H54 (cell line): ENCODE data around the gene SLC6A8.
"Not testable (repeated sequence)": the region's sequence is repeated elsewhere in the genome, so short reads cannot be mapped to it uniquely, and the experiment has no call there.

Experiments
- DNase-seq: peaks from one replicate; pipeline ENCODE4 v3.0.0; 2011; ENCODE audit warnings: low spot score, mixed read lengths; ENCODE audit not compliant: insufficient read length
- FAIRE-seq: peaks from 3 replicates; lab custom pipeline; 2011; peaks lifted over from hg19 to GRCh38; lab: Jason Lieb, UNC
- POLR2A ChIP-seq: IDR thresholded peaks from 2 replicates; pipeline ENCODE4 v1.6.1; 2011; ENCODE audit warnings: low read depth, mild to moderate bottlenecking, low read length

The SLC6A8 gene

DNA sequence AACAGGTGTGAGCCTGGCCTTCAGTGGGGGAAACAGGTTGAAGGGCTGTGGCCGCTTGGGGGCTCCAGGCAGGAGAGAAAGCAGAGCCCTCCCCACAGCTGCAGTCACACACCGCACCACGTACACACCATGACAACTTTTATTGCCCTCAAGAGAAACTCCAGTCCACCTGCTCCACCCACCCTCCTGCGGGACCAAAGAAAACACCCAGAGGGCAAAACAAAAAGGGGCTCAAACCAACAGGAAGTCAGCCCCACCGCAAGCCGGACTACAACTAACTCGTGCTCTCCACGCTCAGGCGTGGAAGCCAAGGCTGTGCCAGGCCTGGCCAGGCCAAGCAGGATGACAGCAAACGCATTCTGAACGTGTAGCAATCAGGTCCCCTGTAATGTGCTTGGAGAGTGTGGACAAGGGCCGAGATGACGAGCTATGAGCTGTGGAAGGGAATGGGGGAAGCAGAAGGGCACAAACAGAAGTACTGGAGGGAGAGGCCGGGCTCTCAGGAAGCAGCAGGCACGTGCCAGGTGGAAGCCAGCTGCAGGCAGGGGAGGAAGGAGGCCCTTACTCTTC lies 12.7 kb downstream of the SLC6A8 start:
- FAIRE-seq = no peak
- DNase-seq = no peak
- no peak for TF ChIP-seq POLR2A

- TF ChIP-seq POLR2A = no peak
- no peak for FAIRE-seq
- no peak for DNase-seq
These were observed 13.2 kb downstream of the SLC6A8 start for GRCh38 chrX:153700967-153701366.

- DNase-seq = no peak
- TF ChIP-seq POLR2A = no peak
- no peak for FAIRE-seq
These were observed 14.0 kb downstream of the SLC6A8 start for GRCh38 chrX:153701706-153702105.

- DNase-seq (no peak), FAIRE-seq (no peak)
- TF ChIP-seq POLR2A = no peak
These were observed 14.8 kb downstream of the SLC6A8 start for GRCh38 chrX:153702336-153703035.

DNA sequence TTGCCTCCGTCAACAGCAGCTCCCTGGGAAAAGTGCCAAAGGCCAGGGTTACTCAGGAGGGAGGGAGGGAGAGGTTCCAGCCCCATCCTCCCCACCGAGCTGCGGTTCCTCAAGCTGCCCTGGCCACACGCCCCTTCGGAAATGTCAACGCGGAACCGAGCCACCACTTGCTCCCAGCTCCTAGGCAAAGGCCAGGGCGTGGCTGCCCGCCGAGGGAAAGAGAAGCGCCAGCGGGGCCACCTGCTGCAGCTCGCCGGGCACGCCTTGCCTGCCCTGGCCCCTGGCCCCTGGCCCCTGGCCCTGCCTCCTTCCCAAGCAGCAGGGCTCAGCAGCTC lies 15.3 kb downstream of the SLC6A8 start:
- no peak for TF ChIP-seq POLR2A
- no peak for FAIRE-seq
- DNase-seq = no peak

- TF ChIP-seq POLR2A = no peak
- no peak for FAIRE-seq
- DNase-seq = no peak
These were observed 16.3 kb downstream of the SLC6A8 start for GRCh38 chrX:153704021-153704526.

- not testable (repeated sequence) for DNase-seq, FAIRE-seq
These were observed 17.1 kb downstream of the SLC6A8 start for GRCh38 chrX:153704631-153705402.

GRCh38 chrX:153705403-153706060 lies 17.8 kb downstream of the SLC6A8 start:
- not testable (repeated sequence) for FAIRE-seq, DNase-seq

DNA sequence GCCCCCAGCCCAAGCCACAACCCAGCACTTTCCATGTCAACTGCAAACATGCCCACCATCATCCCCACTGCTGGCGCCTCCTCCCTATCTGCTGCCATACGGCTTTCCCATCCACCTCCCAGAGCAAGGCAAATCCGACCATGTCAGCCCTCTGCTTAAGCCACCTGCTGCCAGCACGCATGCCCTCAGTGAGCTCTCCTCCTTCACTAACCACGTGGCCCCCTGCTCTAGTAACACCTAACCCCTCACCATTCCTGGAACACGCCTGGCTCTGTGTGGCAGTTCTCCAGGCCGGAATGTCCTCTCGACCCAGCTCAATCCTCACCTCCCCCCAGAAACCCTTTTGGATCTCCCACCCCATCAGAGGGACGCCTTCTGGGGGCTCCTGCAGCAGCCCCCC lies 19.1 kb downstream of the SLC6A8 start:
- DNase-seq = no peak
- FAIRE-seq = no peak
- TF ChIP-seq POLR2A = no peak

GRCh38 chrX:153707406-153707805 lies 19.7 kb downstream of the SLC6A8 start:
- FAIRE-seq = no peak
- DNase-seq = no peak
- TF ChIP-seq POLR2A = no peak

GRCh38 chrX:153708415-153708814 lies 20.7 kb downstream of the SLC6A8 start:
- TF ChIP-seq POLR2A = no peak
- peak; percentile 71 for FAIRE-seq
- peak; percentile 88 for DNase-seq

DNA sequence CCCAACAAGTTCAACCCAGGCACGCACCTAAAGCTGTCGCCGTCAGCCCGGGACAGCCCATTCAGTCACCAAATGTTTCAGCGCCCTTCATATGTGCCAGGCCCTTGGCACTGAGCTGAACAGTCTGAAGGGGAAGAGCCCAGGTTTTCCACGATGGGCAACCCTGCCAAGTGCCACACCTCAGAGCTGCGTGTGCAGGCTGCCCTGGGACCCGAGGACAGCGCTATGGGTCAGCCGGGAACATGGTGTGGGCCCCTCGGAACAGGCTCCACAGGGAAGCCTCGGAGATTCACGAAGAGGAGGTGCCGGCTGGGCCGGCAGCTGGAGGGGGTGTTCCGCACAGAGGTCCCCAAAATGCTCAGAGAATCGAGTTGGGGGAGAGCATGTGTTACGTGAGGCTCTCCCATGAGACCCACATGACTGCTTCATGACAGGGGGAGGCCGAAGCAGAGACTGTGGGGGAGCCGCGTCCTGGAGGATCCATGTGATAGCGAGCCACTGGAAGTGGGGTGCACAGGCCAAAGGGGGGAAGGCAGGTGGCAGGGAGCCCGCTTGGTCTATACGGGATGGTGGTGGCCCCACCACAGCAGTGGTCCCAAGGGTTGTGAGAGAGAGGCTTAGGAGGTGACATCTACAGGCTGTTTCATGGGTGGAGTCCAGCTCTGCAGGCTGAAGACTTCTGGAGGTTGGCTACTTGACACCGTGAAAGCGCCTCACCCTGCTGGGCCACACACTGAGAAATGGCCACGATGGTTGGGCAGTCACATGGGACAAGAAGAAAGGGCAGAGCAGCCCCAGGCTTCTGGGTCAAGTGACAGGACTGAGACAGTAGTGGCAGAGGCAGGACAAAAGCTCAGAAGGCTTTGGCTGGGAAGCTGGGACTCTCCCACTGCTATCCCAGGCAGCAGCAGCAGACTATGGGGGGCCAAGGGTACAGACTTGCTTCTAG lies 22.3 kb downstream of the SLC6A8 start:
- DNase-seq (no peak), FAIRE-seq (no peak)
- no peak for TF ChIP-seq POLR2A

DNA sequence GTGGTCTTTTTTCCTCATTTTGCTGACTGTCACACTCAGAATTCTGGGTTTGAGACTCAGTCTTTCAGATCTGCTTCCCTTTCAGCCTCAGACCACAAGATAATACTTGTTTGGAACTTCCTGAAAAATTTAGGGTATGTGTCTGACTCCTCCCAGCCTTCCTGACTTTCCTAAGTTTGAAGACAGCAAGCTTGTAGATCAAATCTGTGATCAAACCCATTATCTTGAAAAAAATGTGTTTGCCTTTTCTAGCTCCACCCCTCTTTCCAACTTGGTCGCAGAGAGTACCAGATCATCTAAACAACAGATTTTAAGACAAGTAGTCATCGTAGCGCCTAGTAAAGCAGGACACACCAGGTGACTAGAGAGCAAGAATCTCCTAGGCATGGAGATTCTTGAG lies 26.5 kb downstream of the SLC6A8 start:
- DNase-seq = no peak
- no peak for TF ChIP-seq POLR2A
- FAIRE-seq = no peak
